Measurements from ENCODE around the gene MEX3A. TPM values are rescaled to one million over a fixed set of nuclear protein-coding genes. Genes with fewer than 3 reads are reported as not detected.

Gene MEX3A
- total and polyA plus RNA-seq, 10 of the 15 experiments (the other 5 are each of a cell fraction or from before 2014, with no cell fraction given) = 0.11 to 5.1 (median 1.7) TPM

GRCh38 chr1:156098784-156099183, 16.5 kb upstream of the MEX3A start:
- Histone ChIP-seq H4K20me1 (ENCODE audit: control insufficient read depth, insufficient read depth) (no peaks in the 10 kb centered on the region), H2AFZ (ENCODE audit: control insufficient read depth, low read depth, low read length) (no peak overlapping the region), H3K27me3 (replicated peaks in 1 of 2; ENCODE audit: control insufficient read depth in 2 of 2, insufficient read depth in 2 of 2, low read length in 1 of 2) (no peaks in the 10 kb centered on the region), H3K79me2 (ENCODE audit: control insufficient read depth, insufficient read depth, low read length) (peaks cover 2% of the 10 kb centered on the region; the same call in 1 of the 2 replicates), H3K36me3 (ENCODE audit: control insufficient read depth in 2 of 2, insufficient read depth in 2 of 2, low read length in 1 of 2) (no peaks in the 10 kb centered on the region), H3K4me2 (ENCODE audit: control insufficient read depth, insufficient read depth) (no peak overlapping the region), H3K9me3 (replicated peaks; ENCODE audit: control insufficient read depth, insufficient read depth, low read length) (no peaks in the 10 kb centered on the region), H3K4me1 (ENCODE audit: control insufficient read depth, insufficient read depth, low read length) (peaks cover 44% of the 10 kb centered on the region), H3K4me3 (no peak overlapping the region), H3K9ac (ENCODE audit: control insufficient read depth, insufficient read depth, low read length) (no peak overlapping the region), H3K27ac (ENCODE audit: control insufficient read depth, insufficient read depth) (peak overlapping the region; percentile 51)
- TF ChIP-seq MTA2 (IDR thresholded peaks at IDR 0.05; ENCODE audit: low read depth) (0 out of 2 replicates have a peak, but pooled peaks have one; percentile 29), ATF3 (IDR thresholded peaks at IDR 0.05; ENCODE audit: borderline replicate concordance, extremely low read depth, low read depth, low read length) (no peak), SUPT20H (IDR thresholded peaks at IDR 0.05; ENCODE audit: borderline replicate concordance, control insufficient read depth, low read depth, low read length) (no peak), ZZZ3 (IDR thresholded peaks at IDR 0.05; ENCODE audit: control insufficient read depth, insufficient read length, low read depth) (no peak), ETV6 (conservative IDR thresholded peaks at IDR 0.05 in 1 of 2, IDR thresholded peaks at IDR 0.05 in 1 of 2; ENCODE audit: borderline replicate concordance in 1 of 2, low read depth in 1 of 2) (no peak), IRF3 (IDR thresholded peaks at IDR 0.05) (no peak), LARP7 (IDR thresholded peaks at IDR 0.05) (no peak), FOS (IDR thresholded peaks at IDR 0.05; ENCODE audit: borderline replicate concordance, extremely low read depth, insufficient read length) (no peak)
- WGBS (ENCODE audit: insufficient coverage, insufficient replicate concordance, low lambda C conversion rate, missing lambda C conversion rate) = 77% methylated on average over 2 of the region's 2 CpGs
- ATAC-seq (no peak), DNase-seq (ENCODE audit: low read depth, low spot score) (no peak), FAIRE-seq (no peak)
- BruUV-seq (replicated peaks) = no TSS peak
- POLR2A ChIA-PET = interaction anchor here (0.9 to 6.8 kb wide), 6 partner anchors 8 to 126 kb away, joined by 3 to 89 read pairs (median 6); partner anchors contain the start of genes LMNA and PMF1
- CTCF ChIA-PET = interaction anchor here (1.2 to 21.5 kb wide), 4 partner anchors 9 to 221 kb away, joined by 3 to 1294 read pairs (median 13); partner anchors contain the start of gene LMNA
- SMC1A ChIA-PET (ENCODE audit: uncharacterized antibody, unreplicated experiment) = interaction anchor here (1.4 to 23.8 kb wide), 3 partner anchors 26 to 60 kb away, joined by 4 to 874 read pairs (median 6); partner anchors contain the start of gene LMNA
- RAD21 ChIA-PET (ENCODE audit: unreplicated experiment) = interaction anchor here (0.8 to 22.4 kb wide), 6 partner anchors 23 to 126 kb away, joined by 3 to 695 read pairs (median 4); partner anchors contain the start of gene LMNA
- in situ Hi-C loops (cut with MboI) (no loop called here), intact Hi-C loops (cut with micrococcal nuclease; ENCODE audit: unreplicated experiment) (loop anchor here (5.0 to 10.0 kb wide), 2 partner anchors 186 to 219 kb away; partner anchors contain the start of genes SMG5 and TMEM79)

Data from GM12878 (cell line).